Fibroblast of skin of right biceps (primary cell): Measurements from ENCODE around the gene SLC39A2.
A peak's percentile ranks its signal among the peaks of the same experiment; 100 is the strongest.
"Not testable (repeated sequence)": the region's sequence is repeated elsewhere in the genome, so short reads cannot be mapped to it uniquely, and the experiment has no call there.

Experiments
- DNase-seq: peaks from one replicate; pipeline ENCODE4 v3.0.0-alpha.2; 2013

Gene SLC39A2

GRCh38 chr14:20997115-20997514 lies 2.0 kb upstream of the SLC39A2 start:
- no peak for DNase-seq

- no peak for DNase-seq
Observed at GRCh38 chr14:20997564-20997963, 1.5 kb upstream of the SLC39A2 start.

GRCh38 chr14:20998139-20998538 lies 954 bp upstream of the SLC39A2 start:
- no peak for DNase-seq

- DNase-seq = no peak
Observed at GRCh38 chr14:20999591-20999990, 498 bp downstream of the SLC39A2 start.

GRCh38 chr14:21001218-21001617 lies 2.1 kb downstream of the SLC39A2 start:
- no peak for DNase-seq

- no peak for DNase-seq
Observed at GRCh38 chr14:21003788-21004346, 4.8 kb downstream of the SLC39A2 start.

GRCh38 chr14:21009721-21010120 lies 10.6 kb downstream of the SLC39A2 start:
- not testable (repeated sequence) for DNase-seq

GRCh38 chr14:21011136-21011535 lies 12.0 kb downstream of the SLC39A2 start:
- no peak for DNase-seq

GRCh38 chr14:21014761-21015190 lies 15.7 kb downstream of the SLC39A2 start:
- peak; percentile 77 for DNase-seq

GRCh38 chr14:21015312-21015711 lies 16.2 kb downstream of the SLC39A2 start:
- DNase-seq = no peak

GRCh38 chr14:21016413-21017190 lies 17.5 kb downstream of the SLC39A2 start:
- DNase-seq = no peak

- DNase-seq = no peak
Observed at GRCh38 chr14:21017528-21018245, 18.6 kb downstream of the SLC39A2 start.

- no peak for DNase-seq
Observed at GRCh38 chr14:21018286-21018685, 19.2 kb downstream of the SLC39A2 start.

- no peak for DNase-seq
Observed at GRCh38 chr14:21018781-21019180, 19.7 kb downstream of the SLC39A2 start.

GRCh38 chr14:21019366-21019765 lies 20.3 kb downstream of the SLC39A2 start:
- peak; percentile 70 for DNase-seq

GRCh38 chr14:21020977-21021545 lies 22.0 kb downstream of the SLC39A2 start:
- no peak for DNase-seq

GRCh38 chr14:21022686-21023085 lies 23.6 kb downstream of the SLC39A2 start:
- DNase-seq = no peak

- no peak for DNase-seq
Observed at GRCh38 chr14:21023174-21023573, 24.1 kb downstream of the SLC39A2 start.

GRCh38 chr14:21023817-21024584 lies 24.9 kb downstream of the SLC39A2 start:
- no peak for DNase-seq

- peak; percentile 36 for DNase-seq
Observed at GRCh38 chr14:21024585-21025370, 25.7 kb downstream of the SLC39A2 start, which contains the start of gene NDRG2. Gene NDRG2, minus strand, starts transcription at chr14:21025061. Its CDS starts 1,746 bp downstream, at chr14:21023315.

- no peak for DNase-seq
Observed at GRCh38 chr14:21025371-21026273, 26.5 kb downstream of the SLC39A2 start.
